H9 (cell line): ENCODE results near the gene TRPM8. TPM values are rescaled to one million over a fixed set of nuclear protein-coding genes. Genes with fewer than 3 reads are reported as not detected.

Experiments used
- DNase-seq: peaks from one replicate; pipeline ENCODE4 v3.0.0-alpha.2; 2017
- H2AFZ ChIP-seq: one replicate; pipeline ENCODE4 v1.6.1; 2013; ENCODE audit warnings: mild to moderate bottlenecking, low read length, control low read depth, moderate library complexity
- H2AK5ac ChIP-seq: 2 replicates; pipeline ENCODE4 v1.6.1; 2013; ENCODE audit warnings: low read length, control low read depth, mixed read lengths; ENCODE audit not compliant: insufficient read length
- H2BK120ac ChIP-seq: one replicate; pipeline ENCODE4 v1.6.1; 2013; ENCODE audit warnings: low read depth, mild to moderate bottlenecking, low read length, control low read depth, inconsistent platforms; ENCODE audit not compliant: poor library complexity, severe bottlenecking
- H2BK12ac ChIP-seq: 2 replicates; pipeline ENCODE4 v1.6.1; 2013; ENCODE audit warnings: low read length, control low read depth, mixed read lengths, low read depth; ENCODE audit not compliant: insufficient read length
- H2BK15ac ChIP-seq: 2 replicates; pipeline ENCODE4 v1.6.1; 2013; ENCODE audit warnings: low read depth, low read length, control low read depth
- H2BK20ac ChIP-seq: one replicate; pipeline ENCODE4 v1.6.1; 2013; ENCODE audit warnings: low read depth, mild to moderate bottlenecking, low read length, control low read depth, inconsistent platforms; ENCODE audit not compliant: poor library complexity, severe bottlenecking
- H2BK5ac ChIP-seq: 2 replicates; pipeline ENCODE4 v1.6.1; 2013; ENCODE audit warnings: low read length, control low read depth, mixed read lengths; ENCODE audit not compliant: insufficient read length
- H3K14ac ChIP-seq: 2 replicates; pipeline ENCODE4 v1.6.1; 2013; ENCODE audit warnings: low read length, control low read depth; ENCODE audit not compliant: insufficient read depth
- H3K18ac ChIP-seq: 2 replicates; pipeline ENCODE4 v1.6.1; 2013; ENCODE audit warnings: low read depth, mild to moderate bottlenecking, mixed read lengths, low read length, control low read depth; ENCODE audit not compliant: insufficient read length
- H3K23ac ChIP-seq: 2 replicates; pipeline ENCODE4 v1.6.1; 2013; ENCODE audit warnings: low read length, control low read depth, mixed read lengths, low read depth; ENCODE audit not compliant: insufficient read length
- H3K23me2 ChIP-seq: 2 replicates; pipeline ENCODE4 v1.6.1; 2013; ENCODE audit warnings: low read depth, mild to moderate bottlenecking, mixed read lengths, low read length, control low read depth; ENCODE audit not compliant: insufficient read length, poor library complexity, severe bottlenecking
- H3K27ac ChIP-seq: 2 replicates; pipeline ENCODE4 v1.5.1; 2013; ENCODE audit warnings: low read length, control low read depth, mixed read lengths, low read depth; ENCODE audit not compliant: insufficient read length
- H3K27me3 ChIP-seq: 2 replicates; pipeline ENCODE4 v1.6.1; 2013; ENCODE audit warnings: low read length, control low read depth, inconsistent platforms; ENCODE audit not compliant: insufficient read depth
- H3K4ac ChIP-seq: 2 replicates; pipeline ENCODE4 v1.6.1; 2013; ENCODE audit warnings: low read depth, mild to moderate bottlenecking, control low read depth, inconsistent platforms, low read length, moderate library complexity
- H3K4me1 ChIP-seq: 2 replicates; pipeline ENCODE4 v1.6.1; 2013; ENCODE audit warnings: low read length, control low read depth, inconsistent platforms; ENCODE audit not compliant: insufficient read depth
- H3K4me2 ChIP-seq: 2 replicates; pipeline ENCODE4 v1.6.1; 2013; ENCODE audit warnings: low read length, control low read depth, mixed read lengths; ENCODE audit not compliant: insufficient read length, insufficient read depth
- H3K56ac ChIP-seq: 2 replicates; pipeline ENCODE4 v1.6.1; 2013; ENCODE audit warnings: low read depth, mild to moderate bottlenecking, mixed read lengths, low read length, control low read depth; ENCODE audit not compliant: insufficient read length
- H3K79me1 ChIP-seq: 2 replicates; pipeline ENCODE4 v1.6.1; 2013; ENCODE audit warnings: low read depth, mild to moderate bottlenecking, moderate library complexity, low read length, control low read depth, inconsistent platforms; ENCODE audit not compliant: insufficient read depth, poor library complexity, severe bottlenecking
- H3K79me2 ChIP-seq: 2 replicates; pipeline ENCODE4 v1.6.1; 2013; ENCODE audit warnings: low read length, control low read depth, inconsistent platforms; ENCODE audit not compliant: insufficient read depth
- H3K9ac ChIP-seq: 2 replicates; pipeline ENCODE4 v1.6.1; 2013; ENCODE audit warnings: low read length, control low read depth, mixed read lengths; ENCODE audit not compliant: insufficient read length; ENCODE audit errors: extremely low read depth
- H3K9me3 ChIP-seq: one replicate; pipeline ENCODE4 v1.6.1; 2013; ENCODE audit warnings: low read depth, low read length, inconsistent platforms; ENCODE audit not compliant: control insufficient read depth
- H3T11ph ChIP-seq: one replicate; pipeline ENCODE4 v1.6.1; 2013; ENCODE audit warnings: mild to moderate bottlenecking, low read length, control low read depth, inconsistent platforms
- H4K20me1 ChIP-seq: one replicate; pipeline ENCODE4 v1.6.1; 2013; ENCODE audit not compliant: control insufficient read depth, insufficient read length, insufficient read depth
- H4K5ac ChIP-seq: 2 replicates; pipeline ENCODE4 v1.6.1; 2013; ENCODE audit warnings: low read depth, mild to moderate bottlenecking, mixed read lengths, low read length, control low read depth; ENCODE audit not compliant: insufficient read length
- H4K8ac ChIP-seq: replicated peaks from 2 replicates; pipeline ENCODE4 v1.6.1; 2013; ENCODE audit warnings: low read length, control low read depth, mixed read lengths, low read depth; ENCODE audit not compliant: insufficient read length
- H4K91ac ChIP-seq: 2 replicates; pipeline ENCODE4 v1.6.1; 2013; ENCODE audit warnings: low read depth, mild to moderate bottlenecking, moderate library complexity, mixed read lengths, low read length, control low read depth; ENCODE audit not compliant: insufficient read length
- H3K27ac Mint-ChIP-seq, 3 experiments: 2 replicates in 2 of 3; 3 replicates in 1 of 3; pipeline ENCODE4 v1.8.0; 2020 to 2021; ENCODE audit warnings: mixed read lengths in 3 of 3, mild to moderate bottlenecking in 1 of 3, moderate library complexity in 1 of 3
- H3K27me3 Mint-ChIP-seq: 2 replicates; pipeline ENCODE4 v1.8.0; 2021; ENCODE audit warnings: low read depth, mild to moderate bottlenecking, moderate library complexity, mixed read lengths
- H3K36me3 Mint-ChIP-seq, 3 experiments: 2 replicates in 2 of 3; 3 replicates in 1 of 3; pipeline ENCODE4 v1.8.0; 2020 to 2021; ENCODE audit warnings: low read depth in 3 of 3, mixed read lengths in 3 of 3; ENCODE audit not compliant: insufficient read depth in 1 of 3
- H3K4me1 Mint-ChIP-seq, 2 experiments: 2 replicates each; pipeline ENCODE4 v1.8.0; 2020; ENCODE audit warnings: mixed read lengths in 2 of 2
- H3K4me3 Mint-ChIP-seq, 2 experiments: 2 replicates in 1 of 2; 3 replicates in 1 of 2; pipeline ENCODE4 v1.8.0; 2020 to 2021; ENCODE audit warnings: mild to moderate bottlenecking in 2 of 2, mixed read lengths in 2 of 2, moderate library complexity in 1 of 2
- H3K9me3 Mint-ChIP-seq, 2 experiments: 2 replicates in 1 of 2; 3 replicates in 1 of 2; pipeline ENCODE4 v1.8.0; 2020; ENCODE audit warnings: mild to moderate bottlenecking in 2 of 2, mixed read lengths in 2 of 2, moderate library complexity in 1 of 2
- whole genome bisulfite sequencing: extraction: QIAGEN DNeasy Blood & Tissue Kit; methylation state at CpG from one replicate; pipeline ENCODE4 v1.1.7; 2013; ENCODE audit warnings: missing lambda C conversion rate, low lambda C conversion rate, mixed read lengths; ENCODE audit not compliant: insufficient read length; ENCODE audit errors: extremely low coverage; 5-methylcytosine and 5-hydroxymethylcytosine counted together
- total RNA-seq: library from RNA; stranded (reverse); gene quantifications from 2 replicates; pipeline ENCODE4 v1.2.1, GENCODE V29; 2021
- TF ChIP-seq, protein P1 (sequence below): fragments of 200-600 bp; sonication (generic); conservative IDR thresholded peaks from 3 replicates; pipeline ENCODE4 v1.8.0; 2021; ENCODE audit warnings: antibody characterized with exemption, mild to moderate bottlenecking

Gene TRPM8
- total RNA-seq, 1 experiment from 2014 or later: 0.28 TPM

GRCh38 chr2:233940376-233941276 is 23.5 kb downstream of the TRPM8 start:
- H3K23me2 ChIP-seq: no peaks in the 10 kb centered on the region
- H2BK20ac ChIP-seq: no peak overlapping the region
- H3K27me3 Mint-ChIP-seq: peaks cover 23% of the 10 kb centered on the region
- no peak overlapping the region for H3K27ac ChIP-seq
- H2BK5ac ChIP-seq: no peak overlapping the region
- H3K79me1 ChIP-seq: no peaks in the 10 kb centered on the region
- no peaks in the 10 kb centered on the region for H3K9me3 ChIP-seq
- no peak for DNase-seq
- no peaks in the 10 kb centered on the region for H4K20me1 ChIP-seq
- H4K5ac ChIP-seq: no peak overlapping the region
- no peak overlapping the region for H3K27ac Mint-ChIP-seq
- no peak overlapping the region for H2AK5ac ChIP-seq
- TF ChIP-seq, protein P1, sequence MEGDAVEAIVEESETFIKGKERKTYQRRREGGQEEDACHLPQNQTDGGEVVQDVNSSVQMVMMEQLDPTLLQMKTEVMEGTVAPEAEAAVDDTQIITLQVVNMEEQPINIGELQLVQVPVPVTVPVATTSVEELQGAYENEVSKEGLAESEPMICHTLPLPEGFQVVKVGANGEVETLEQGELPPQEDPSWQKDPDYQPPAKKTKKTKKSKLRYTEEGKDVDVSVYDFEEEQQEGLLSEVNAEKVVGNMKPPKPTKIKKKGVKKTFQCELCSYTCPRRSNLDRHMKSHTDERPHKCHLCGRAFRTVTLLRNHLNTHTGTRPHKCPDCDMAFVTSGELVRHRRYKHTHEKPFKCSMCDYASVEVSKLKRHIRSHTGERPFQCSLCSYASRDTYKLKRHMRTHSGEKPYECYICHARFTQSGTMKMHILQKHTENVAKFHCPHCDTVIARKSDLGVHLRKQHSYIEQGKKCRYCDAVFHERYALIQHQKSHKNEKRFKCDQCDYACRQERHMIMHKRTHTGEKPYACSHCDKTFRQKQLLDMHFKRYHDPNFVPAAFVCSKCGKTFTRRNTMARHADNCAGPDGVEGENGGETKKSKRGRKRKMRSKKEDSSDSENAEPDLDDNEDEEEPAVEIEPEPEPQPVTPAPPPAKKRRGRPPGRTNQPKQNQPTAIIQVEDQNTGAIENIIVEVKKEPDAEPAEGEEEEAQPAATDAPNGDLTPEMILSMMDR: no peak
- no peak overlapping the region for H2BK15ac ChIP-seq
- no peaks in the 10 kb centered on the region for H3K4me1 ChIP-seq
- H3K23ac ChIP-seq: no peak overlapping the region
- peaks cover 4% of the 10 kb centered on the region in 2 experiments; a peak in 3 of 5 replicates for H3K9me3 Mint-ChIP-seq
- H2AFZ ChIP-seq: no peak overlapping the region
- H3K79me2 ChIP-seq: no peaks in the 10 kb centered on the region
- H3K36me3 Mint-ChIP-seq: no peaks in the 10 kb centered on the region
- no peak overlapping the region for H3K9ac ChIP-seq
- H3K4me1 Mint-ChIP-seq: peaks cover 0 to 5% of the 10 kb centered on the region in 2 experiments; a peak in 2 of 4 replicates
- no peak overlapping the region for H3K56ac ChIP-seq
- H3K18ac ChIP-seq: no peak overlapping the region
- no peak overlapping the region for H3K14ac ChIP-seq
- 100% methylated on average over 1 of the region's 12 CpGs for WGBS
- no peak overlapping the region for H3T11ph ChIP-seq
- H3K4me3 Mint-ChIP-seq: no peak overlapping the region
- H3K27me3 ChIP-seq: 0 out of 2 replicates have a peak, but pooled peaks cover under 1% of the 10 kb centered on the region
- H3K4ac ChIP-seq: no peak overlapping the region
- no peak overlapping the region for H4K91ac ChIP-seq
- no peak overlapping the region for H2BK12ac ChIP-seq
- H3K4me2 ChIP-seq: no peak overlapping the region
- H4K8ac ChIP-seq: no peak overlapping the region
- no peak overlapping the region for H2BK120ac ChIP-seq
